ENCODE results near the gene SLC17A8.

- TF ChIP-seq ZNF174 (tag by site-specific recombination; IDR thresholded peaks at IDR 0.05) (no peak), ZNF37A (tag by site-specific recombination; IDR thresholded peaks at IDR 0.05) (no peak), MYNN (tag by site-specific recombination; IDR thresholded peaks at IDR 0.05; ENCODE audit: borderline replicate concordance) (no peak)
These were observed 82.9 kb downstream of the SLC17A8 start for GRCh38 chr12:100439797-100440196.
